Liver (tissue), 3 donors: Measurements from ENCODE around the gene LRRC28.
A peak's percentile ranks its signal among the peaks of the same experiment; 100 is the strongest.

ENCODE experiments used
- ATF3 ChIP-seq: IDR thresholded peaks from 2 replicates; pipeline ENCODE4 v1.6.1; 2016; ENCODE audit warnings: antibody characterized with exemption
- CTCF ChIP-seq: fragments of 150-350 bp; IDR thresholded peaks from 2 replicates; pipeline ENCODE4 v1.5.1; 2017; ENCODE audit warnings: improper control_type of control experiment, low read depth, low read length; ENCODE audit not compliant: missing input control
- EGR1 ChIP-seq, 2 donors: IDR thresholded peaks; 2 replicates each; pipeline ENCODE4 v1.6.1; 2016 to 2018; ENCODE audit warnings: antibody characterized with exemption in 2 of 2, low read depth in 2 of 2
- FOXA1 ChIP-seq: IDR thresholded peaks from 2 replicates; pipeline ENCODE4 v1.6.1; 2016; ENCODE audit warnings: antibody characterized with exemption
- GABPA ChIP-seq, 2 donors: IDR thresholded peaks in 1 of 2; conservative IDR thresholded peaks in 1 of 2; 2 replicates each; pipeline ENCODE4 v1.6.1; 2016; ENCODE audit warnings: antibody characterized with exemption in 2 of 2, mild to moderate bottlenecking in 1 of 2, moderate library complexity in 1 of 2
- HNF4A ChIP-seq, 2 donors: conservative IDR thresholded peaks; 2 replicates each; pipeline ENCODE4 v1.6.1; 2016; ENCODE audit warnings: antibody characterized with exemption in 2 of 2, mild to moderate bottlenecking in 2 of 2
- NR2F2 ChIP-seq: IDR thresholded peaks from 2 replicates; pipeline ENCODE4 v1.6.1; 2016; ENCODE audit warnings: antibody characterized with exemption
- RAD21 ChIP-seq, 2 donors: IDR thresholded peaks; 2 replicates each; pipeline ENCODE4 v1.6.1; 2016; ENCODE audit warnings: antibody characterized with exemption in 2 of 2, mild to moderate bottlenecking in 2 of 2
- REST ChIP-seq: IDR thresholded peaks from 2 replicates; pipeline ENCODE4 v1.6.1; 2016; ENCODE audit warnings: antibody characterized with exemption, mild to moderate bottlenecking
- SP1 ChIP-seq: IDR thresholded peaks from 2 replicates; pipeline ENCODE4 v1.6.1; 2018; ENCODE audit warnings: antibody characterized with exemption, mild to moderate bottlenecking
- TAF1 ChIP-seq: conservative IDR thresholded peaks from 2 replicates; pipeline ENCODE4 v1.6.1; 2016; ENCODE audit warnings: antibody characterized with exemption, mild to moderate bottlenecking
- YY1 ChIP-seq: IDR thresholded peaks from 2 replicates; pipeline ENCODE4 v1.6.1; 2016; ENCODE audit warnings: antibody characterized with exemption, mild to moderate bottlenecking
- TF ChIP-seq, protein P1 (sequence below): IDR thresholded peaks from 2 replicates; pipeline ENCODE4 v1.6.1; 2016; ENCODE audit warnings: antibody characterized with exemption
- TF ChIP-seq, protein P2 (sequence below): IDR thresholded peaks from 2 replicates; pipeline ENCODE4 v1.6.1; 2016; ENCODE audit warnings: antibody characterized with exemption
- donor health status: healthy.
- donor health status: healthy.

GRCh38 chr15:99213187-99213811, 38.0 kb upstream of the LRRC28 start:
- TF ChIP-seq CTCF (peak; percentile 88), REST (no peak), ATF3 (no peak), RAD21 (IDR thresholded peaks at IDR 0.05) (peak; percentile 97 to 98), SP1 (no peak), YY1 (no peak), TAF1 (no peak), EGR1 (IDR thresholded peaks at IDR 0.05; ENCODE audit: low read depth in 2 of 2) (no peak), FOXA1 (no peak), NR2F2 (no peak), HNF4A (conservative IDR thresholded peaks at IDR 0.05) (no peak), GABPA (IDR thresholded peaks at IDR 0.05 in 1 of 2, conservative IDR thresholded peaks at IDR 0.05 in 1 of 2) (no peak)
- TF ChIP-seq, protein P1, sequence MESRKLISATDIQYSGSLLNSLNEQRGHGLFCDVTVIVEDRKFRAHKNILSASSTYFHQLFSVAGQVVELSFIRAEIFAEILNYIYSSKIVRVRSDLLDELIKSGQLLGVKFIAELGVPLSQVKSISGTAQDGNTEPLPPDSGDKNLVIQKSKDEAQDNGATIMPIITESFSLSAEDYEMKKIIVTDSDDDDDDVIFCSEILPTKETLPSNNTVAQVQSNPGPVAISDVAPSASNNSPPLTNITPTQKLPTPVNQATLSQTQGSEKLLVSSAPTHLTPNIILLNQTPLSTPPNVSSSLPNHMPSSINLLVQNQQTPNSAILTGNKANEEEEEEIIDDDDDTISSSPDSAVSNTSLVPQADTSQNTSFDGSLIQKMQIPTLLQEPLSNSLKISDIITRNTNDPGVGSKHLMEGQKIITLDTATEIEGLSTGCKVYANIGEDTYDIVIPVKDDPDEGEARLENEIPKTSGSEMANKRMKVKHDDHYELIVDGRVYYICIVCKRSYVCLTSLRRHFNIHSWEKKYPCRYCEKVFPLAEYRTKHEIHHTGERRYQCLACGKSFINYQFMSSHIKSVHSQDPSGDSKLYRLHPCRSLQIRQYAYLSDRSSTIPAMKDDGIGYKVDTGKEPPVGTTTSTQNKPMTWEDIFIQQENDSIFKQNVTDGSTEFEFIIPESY: no peak
- TF ChIP-seq, protein P2, sequence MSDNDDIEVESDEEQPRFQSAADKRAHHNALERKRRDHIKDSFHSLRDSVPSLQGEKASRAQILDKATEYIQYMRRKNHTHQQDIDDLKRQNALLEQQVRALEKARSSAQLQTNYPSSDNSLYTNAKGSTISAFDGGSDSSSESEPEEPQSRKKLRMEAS: no peak
